A549 (cell line): Measurements from ENCODE around the gene EPB41L1. TPM values are rescaled to one million over a fixed set of nuclear protein-coding genes. Genes with fewer than 3 reads are reported as not detected.

Experiments
- ATAC-seq, 2 experiments: fragments of 200-7000 bp in 1 of 2; fragments of >200 bp in 1 of 2; cut with Nextera tagmentation in 1 of 2; cut with Tn5 transposase in 1 of 2; 3 replicates each; pipeline versions ENCODE4 v1.8.0 to v1.9.1; 2018 to 2020; ENCODE audit warnings: mild to moderate bottlenecking in 1 of 2, moderate library complexity in 1 of 2
- CTCF ChIA-PET: fragments of 300-600 bp; sonication (Branson Sonifier 250); formaldehyde crosslinking; extraction: SDS; loops from one replicate; lab custom pipeline; 2021; ENCODE audit warnings: antibody characterized with exemption, inconsistent platforms; lab: Yijun Ruan, JAX
- POLR2A ChIA-PET: fragments of 350-600 bp; formaldehyde crosslinking; extraction: SDS; loops from one replicate; lab custom pipeline; 2021; ENCODE audit warnings: antibody characterized with exemption, inconsistent platforms; lab: Yijun Ruan, JAX
- DNase-seq, 2 experiments: peaks; one replicate each; pipeline versions ENCODE4 v3.0.0 to v3.0.0-alpha.2; 2011 to 2016; ENCODE audit warnings: low read depth in 1 of 2, low spot score in 1 of 2
- FAIRE-seq: peaks from 2 replicates; lab custom pipeline; 2011; peaks lifted over from hg19 to GRCh38; lab: Jason Lieb, UNC
- H3K27ac ChIP-seq, 2 experiments: fragments of >200 bp; sonication (Bioruptor Twin); formaldehyde crosslinking; 3 replicates each; pipeline ENCODE4 v1.5.1; 2016 to 2017
- H3K4me1 ChIP-seq: fragments of >200 bp; sonication (Bioruptor Twin); formaldehyde crosslinking; 3 replicates; pipeline ENCODE4 v1.6.1; 2016
- H3K4me2 ChIP-seq: fragments of >200 bp; sonication (Bioruptor Twin); formaldehyde crosslinking; 3 replicates; pipeline ENCODE4 v1.6.1; 2016
- H3K4me3 ChIP-seq: fragments of >200 bp; sonication (Bioruptor Twin); formaldehyde crosslinking; 3 replicates; pipeline ENCODE4 v1.5.1; 2016
- H3K9me3 ChIP-seq: fragments of >200 bp; sonication (Bioruptor Twin); formaldehyde crosslinking; 3 replicates; pipeline ENCODE4 v1.6.1; 2016
- BHLHE40 ChIP-seq: IDR thresholded peaks from 2 replicates; pipeline ENCODE4 v1.6.1; 2012; ENCODE audit warnings: low read depth, low read length, inconsistent platforms
- CEBPB ChIP-seq, 2 experiments: fragments of >200 bp in 1 of 2; sonication (Bioruptor Twin) in 1 of 2; formaldehyde crosslinking in 1 of 2; IDR thresholded peaks; 2 replicates each; pipeline ENCODE4 v1.6.1; 2012 to 2016
- CHD2 ChIP-seq: fragments of 150-350 bp; IDR thresholded peaks from 2 replicates; pipeline ENCODE4 v1.6.1; 2014; ENCODE audit warnings: low read length; ENCODE audit not compliant: partially characterized antibody
- CHD4 ChIP-seq: fragments of 200-600 bp; sonication (generic); IDR thresholded peaks from 2 replicates; pipeline ENCODE4 v1.6.1; 2016; ENCODE audit warnings: antibody characterized with exemption, mild to moderate bottlenecking, borderline replicate concordance
- EHMT2 ChIP-seq: fragments of 200-600 bp; sonication (generic); IDR thresholded peaks from 2 replicates; pipeline ENCODE4 v1.6.1; 2016; ENCODE audit warnings: antibody characterized with exemption, low read depth, mild to moderate bottlenecking, moderate library complexity
- ESRRA ChIP-seq: fragments of 150-350 bp; IDR thresholded peaks from 2 replicates; pipeline ENCODE4 v1.6.1; 2014; ENCODE audit warnings: mild to moderate bottlenecking, low read length, borderline replicate concordance
- FOSB ChIP-seq: fragments of 250-450 bp; sonication (Bioruptor Pico); IDR thresholded peaks from 2 replicates; pipeline ENCODE4 v1.5.0; 2020; ENCODE audit warnings: mild to moderate bottlenecking, moderate library complexity
- FOXS1 ChIP-seq: fragments of 250-450 bp; sonication (Bioruptor Pico); IDR thresholded peaks from 2 replicates; pipeline ENCODE4 v1.5.0; 2020; ENCODE audit warnings: mild to moderate bottlenecking, moderate library complexity
- HEYL ChIP-seq: fragments of 250-450 bp; sonication (Bioruptor Pico); IDR thresholded peaks from 2 replicates; pipeline ENCODE4 v1.8.0; 2021; ENCODE audit warnings: mild to moderate bottlenecking, moderate library complexity
- HOXB13 ChIP-seq: fragments of 250-450 bp; sonication (Bioruptor Pico); IDR thresholded peaks from 2 replicates; pipeline ENCODE4 v1.5.0; 2020; ENCODE audit warnings: low read depth, mild to moderate bottlenecking, moderate library complexity
- JUN ChIP-seq, 2 experiments: fragments of >200 bp; sonication (Bioruptor Twin); formaldehyde crosslinking; IDR thresholded peaks; 2 replicates in 1 of 2; 3 replicates in 1 of 2; pipeline ENCODE4 v1.6.1; 2016 to 2017
- JUNB ChIP-seq: fragments of >200 bp; sonication (Bioruptor Twin); formaldehyde crosslinking; IDR thresholded peaks from 2 replicates; pipeline ENCODE4 v1.6.1; 2016
- KDM1A ChIP-seq: fragments of 200-600 bp; sonication (generic); IDR thresholded peaks from 2 replicates; pipeline ENCODE4 v1.6.1; 2016; ENCODE audit warnings: low read depth, mild to moderate bottlenecking
- MAFK ChIP-seq: fragments of 450-650 bp; IDR thresholded peaks from 2 replicates; pipeline ENCODE4 v1.6.1; 2014; ENCODE audit not compliant: partially characterized antibody
- NPAS2 ChIP-seq: fragments of 250-450 bp; sonication (Bioruptor Pico); IDR thresholded peaks from 2 replicates; pipeline ENCODE4 v1.8.0; 2022; ENCODE audit warnings: mild to moderate bottlenecking, moderate library complexity, borderline replicate concordance
- PHF8 ChIP-seq: fragments of 200-600 bp; sonication (generic); IDR thresholded peaks from 2 replicates; pipeline ENCODE4 v1.6.1; 2016; ENCODE audit warnings: low read depth, mild to moderate bottlenecking, antibody characterized with exemption, moderate library complexity, borderline replicate concordance
- POLR2A ChIP-seq: IDR thresholded peaks from 2 replicates; pipeline ENCODE4 v1.6.1; 2012; ENCODE audit warnings: mild to moderate bottlenecking, low read length
- RARB ChIP-seq: fragments of 250-450 bp; sonication (Bioruptor Pico); IDR thresholded peaks from 2 replicates; pipeline ENCODE4 v1.8.0; 2021; ENCODE audit warnings: mild to moderate bottlenecking, moderate library complexity
- RCOR1 ChIP-seq: fragments of 150-350 bp; IDR thresholded peaks from 2 replicates; pipeline ENCODE4 v1.6.1; 2014; ENCODE audit warnings: antibody characterized with exemption, low read length, low read depth
- RNF2 ChIP-seq: fragments of 200-600 bp; sonication (generic); IDR thresholded peaks from 2 replicates; pipeline ENCODE4 v1.6.1; 2016; ENCODE audit warnings: low read depth, mild to moderate bottlenecking, antibody characterized with exemption, moderate library complexity, borderline replicate concordance
- SREBF2 ChIP-seq: fragments of 450-650 bp; IDR thresholded peaks from 2 replicates; pipeline ENCODE4 v1.6.1; 2014; ENCODE audit warnings: mild to moderate bottlenecking, moderate library complexity
- TP53 ChIP-seq: fragments of 250-450 bp; sonication (Bioruptor Pico); IDR thresholded peaks from 2 replicates; pipeline ENCODE4 v1.5.0; 2021; ENCODE audit warnings: mild to moderate bottlenecking, moderate library complexity
- ZFP36 ChIP-seq: fragments of 450-650 bp; IDR thresholded peaks from 2 replicates; pipeline ENCODE4 v1.6.1; 2014; ENCODE audit warnings: borderline replicate concordance; ENCODE audit not compliant: partially characterized antibody
- ZNF302 ChIP-seq: fragments of 250-450 bp; sonication (Bioruptor Pico); IDR thresholded peaks from 2 replicates; pipeline ENCODE4 v1.9.0; 2021; ENCODE audit warnings: inconsistent platforms, mild to moderate bottlenecking, moderate library complexity
- WGBS: methylation state at CpG from one replicate; pipeline ENCODE4 v1.1.6; 2017; ENCODE audit errors: missing lambda C conversion rate; 5-methylcytosine and 5-hydroxymethylcytosine counted together
- polyA plus RNA-seq, 4 experiments: library from polyadenylated mRNA; depleted of rRNA in 3 of 4; stranded (reverse); fragments of >200 nt; fragmentation: RNase III in 1 of 4; extraction: RNeasy Plus Mini Kit Qiagen cat#74134 plus additional on column Dnase treatment in 1 of 4; gene quantifications; 2 replicates in 3 of 4; 3 replicates in 1 of 4; pipeline ENCODE4 v1.2.3, GENCODE V29; 2011 to 2017
- TF ChIP-seq, protein P1 (sequence below): fragments of 450-650 bp; IDR thresholded peaks from 2 replicates; pipeline ENCODE4 v1.6.1; 2014; ENCODE audit warnings: antibody characterized with exemption
- TF ChIP-seq, protein P2 (sequence below): IDR thresholded peaks from 2 replicates; pipeline ENCODE4 v1.6.1; 2012
- TF ChIP-seq, protein P3 (sequence below): fragments of 250-450 bp; sonication (Bioruptor Pico); IDR thresholded peaks from 2 replicates; pipeline ENCODE4 v1.5.0; 2021; ENCODE audit warnings: mild to moderate bottlenecking, moderate library complexity, borderline replicate concordance
- TF ChIP-seq, protein P4 (sequence below): fragments of 250-450 bp; sonication (Bioruptor Pico); IDR thresholded peaks from 2 replicates; pipeline ENCODE4 v1.5.0; 2020; ENCODE audit warnings: low read depth, mild to moderate bottlenecking, moderate library complexity
- TF ChIP-seq, protein P5 (sequence below): fragments of 150-350 bp; IDR thresholded peaks from 2 replicates; pipeline ENCODE4 v1.6.1; 2014; ENCODE audit warnings: low read depth, mild to moderate bottlenecking, low read length

Gene EPB41L1
- polyA plus RNA-seq, 2 of the 4 experiments (the other 2 are of a cell fraction): 45.9 to 94.4 TPM

DNA sequence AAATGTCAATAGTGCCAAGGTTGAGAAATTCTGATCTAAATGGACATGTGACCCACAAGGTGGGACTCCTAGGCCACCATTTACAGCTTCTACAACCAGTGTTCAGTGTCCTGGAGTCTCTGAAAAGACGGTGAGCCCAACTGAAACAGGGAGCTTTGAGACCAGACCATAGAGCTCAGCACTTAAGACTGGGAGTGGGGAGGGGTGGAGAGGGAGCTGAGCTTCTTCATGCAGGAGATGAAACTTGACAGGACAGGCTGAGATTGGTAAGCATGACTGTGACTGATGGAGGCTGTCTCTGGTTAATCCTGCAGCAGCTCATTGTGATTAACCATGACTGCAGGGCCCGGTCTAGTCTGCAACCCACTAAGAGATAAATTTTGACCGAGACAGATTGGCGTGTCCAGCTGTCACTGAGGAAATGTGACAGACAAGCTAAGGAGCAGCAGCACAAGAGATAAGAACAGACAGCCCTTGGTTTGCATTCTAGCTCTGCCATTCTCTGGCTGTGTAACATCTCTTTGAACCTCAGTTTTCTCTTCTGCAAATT lies 80.3 kb downstream of the EPB41L1 start:
- H3K9me3 ChIP-seq: no peaks in the 10 kb centered on the region
- CTCF ChIA-PET: interaction anchor here (0.7 to 2.0 kb wide), 5 partner anchors 21 to 629 kb away, joined by 3 to 6 read pairs (median 4); a partner anchor contains a TSS
- 86% methylated on average over 4 of the region's 4 CpGs for WGBS
- no peak for FAIRE-seq
- no peak for DNase-seq
- no peak overlapping the region for H3K4me2 ChIP-seq
- TF ChIP-seq RNF2 (no peak), EHMT2 (no peak), CHD4 (no peak), JUN (IDR thresholded peaks at IDR 0.05) (no peak), CHD2 (no peak), CEBPB (IDR thresholded peaks at IDR 0.05) (no peak), NPAS2 (CRISPR knock-in tag) (no peak), PHF8 (no peak), ZNF302 (no peak), POLR2A (no peak)
- TF ChIP-seq, protein P1, sequence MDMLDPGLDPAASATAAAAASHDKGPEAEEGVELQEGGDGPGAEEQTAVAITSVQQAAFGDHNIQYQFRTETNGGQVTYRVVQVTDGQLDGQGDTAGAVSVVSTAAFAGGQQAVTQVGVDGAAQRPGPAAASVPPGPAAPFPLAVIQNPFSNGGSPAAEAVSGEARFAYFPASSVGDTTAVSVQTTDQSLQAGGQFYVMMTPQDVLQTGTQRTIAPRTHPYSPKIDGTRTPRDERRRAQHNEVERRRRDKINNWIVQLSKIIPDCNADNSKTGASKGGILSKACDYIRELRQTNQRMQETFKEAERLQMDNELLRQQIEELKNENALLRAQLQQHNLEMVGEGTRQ: no peak
- H3K27ac ChIP-seq: no peak overlapping the region
- H3K4me1 ChIP-seq: peaks cover 24% of the 10 kb centered on the region
- ATAC-seq: no peak
- POLR2A ChIA-PET: no interaction called here
- no peak overlapping the region for H3K4me3 ChIP-seq

DNA sequence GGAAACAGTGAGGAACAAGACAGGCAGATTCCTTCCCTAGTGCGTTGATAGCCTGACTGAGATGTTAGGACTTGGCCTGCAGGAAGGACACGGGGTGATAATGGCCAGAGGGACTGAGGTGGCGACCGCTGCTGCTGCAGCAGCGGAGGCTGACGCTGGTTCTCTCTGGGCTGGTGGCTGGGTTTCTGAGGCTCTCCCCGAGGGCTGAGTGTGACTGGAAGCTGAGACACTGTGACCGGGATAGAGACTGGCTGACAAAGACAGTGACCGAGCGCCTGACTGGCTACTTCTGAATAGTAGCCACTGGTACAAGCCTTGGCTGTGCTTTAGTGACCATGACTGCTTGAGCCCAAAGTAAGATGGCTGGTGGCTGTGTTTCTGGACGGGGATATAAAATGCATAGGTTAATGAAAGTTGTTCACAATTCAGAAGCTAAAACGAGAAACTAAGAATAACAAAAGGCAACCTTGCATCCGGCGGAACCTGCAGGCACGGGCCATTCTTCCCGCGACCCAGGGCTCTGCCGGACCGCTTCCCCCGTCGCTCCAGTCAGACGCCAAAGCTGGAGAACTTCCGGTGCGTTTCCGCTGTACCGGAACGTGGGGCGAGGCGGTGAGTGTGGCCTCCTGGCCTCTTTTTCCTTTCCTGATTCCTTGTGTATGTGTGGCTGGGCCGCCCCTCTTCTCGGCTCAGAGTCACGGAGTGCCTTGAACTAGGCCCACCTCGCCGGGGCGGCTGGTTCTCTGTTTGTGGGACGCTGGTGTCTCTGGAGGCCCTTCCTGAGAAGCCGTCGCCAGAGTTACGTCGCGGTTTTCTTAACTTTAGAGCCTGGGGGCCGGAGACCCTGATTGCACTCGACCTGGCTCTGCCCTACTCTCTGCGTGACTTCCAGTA lies 81.6 kb downstream of the EPB41L1 start, which contains the start of gene AAR2:
AAR2 (plus strand) TSS at position 587 of the 894 bp plus-strand sequence. CDS start 3,391 bp downstream, outside the sequence.
- ChIA-PET CTCF (interaction anchor here (0.9 to 2.0 kb wide), 5 partner anchors 22 to 282 kb away, joined by 3 to 6 read pairs (median 4); partner anchors contain the start of gene SCAND1), POLR2A (no interaction called here)
- peak; percentile 96 for ATAC-seq
- Histone ChIP-seq H3K4me1 (peaks cover 24% of the 10 kb centered on the region), H3K27ac (peak within 1 kb of the TSS; percentile 88 to 94), H3K4me3 (peak within 1 kb of the TSS; percentile 96), H3K4me2 (peak within 1 kb of the TSS; percentile 92), H3K9me3 (no peaks in the 10 kb centered on the region)
- no peak for FAIRE-seq
- peak; percentile 59 to 85 for DNase-seq
- WGBS: 14% methylated on average over 44 of the region's 44 CpGs
- TF ChIP-seq ZNF302: no peak
- TF ChIP-seq, protein P2, sequence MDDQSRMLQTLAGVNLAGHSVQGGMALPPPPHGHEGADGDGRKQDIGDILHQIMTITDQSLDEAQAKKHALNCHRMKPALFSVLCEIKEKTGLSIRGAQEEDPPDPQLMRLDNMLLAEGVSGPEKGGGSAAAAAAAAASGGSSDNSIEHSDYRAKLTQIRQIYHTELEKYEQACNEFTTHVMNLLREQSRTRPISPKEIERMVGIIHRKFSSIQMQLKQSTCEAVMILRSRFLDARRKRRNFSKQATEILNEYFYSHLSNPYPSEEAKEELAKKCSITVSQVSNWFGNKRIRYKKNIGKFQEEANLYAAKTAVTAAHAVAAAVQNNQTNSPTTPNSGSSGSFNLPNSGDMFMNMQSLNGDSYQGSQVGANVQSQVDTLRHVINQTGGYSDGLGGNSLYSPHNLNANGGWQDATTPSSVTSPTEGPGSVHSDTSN: no peak
- no peak for TF ChIP-seq KDM1A
- no peak for TF ChIP-seq RCOR1
- no peak for TF ChIP-seq CEBPB (IDR thresholded peaks at IDR 0.05)
- no peak for TF ChIP-seq ESRRA
- TF ChIP-seq HOXB13: no peak
- TF ChIP-seq RNF2: no peak
- TF ChIP-seq, protein P1: no peak
- no peak for TF ChIP-seq HEYL
- TF ChIP-seq, protein P3, sequence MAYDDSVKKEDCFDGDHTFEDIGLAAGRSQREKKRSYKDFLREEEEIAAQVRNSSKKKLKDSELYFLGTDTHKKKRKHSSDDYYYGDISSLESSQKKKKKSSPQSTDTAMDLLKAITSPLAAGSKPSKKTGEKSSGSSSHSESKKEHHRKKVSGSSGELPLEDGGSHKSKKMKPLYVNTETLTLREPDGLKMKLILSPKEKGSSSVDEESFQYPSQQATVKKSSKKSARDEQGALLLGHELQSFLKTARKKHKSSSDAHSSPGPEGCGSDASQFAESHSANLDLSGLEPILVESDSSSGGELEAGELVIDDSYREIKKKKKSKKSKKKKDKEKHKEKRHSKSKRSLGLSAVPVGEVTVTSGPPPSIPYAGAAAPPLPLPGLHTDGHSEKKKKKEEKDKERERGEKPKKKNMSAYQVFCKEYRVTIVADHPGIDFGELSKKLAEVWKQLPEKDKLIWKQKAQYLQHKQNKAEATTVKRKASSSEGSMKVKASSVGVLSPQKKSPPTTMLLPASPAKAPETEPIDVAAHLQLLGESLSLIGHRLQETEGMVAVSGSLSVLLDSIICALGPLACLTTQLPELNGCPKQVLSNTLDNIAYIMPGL (CRISPR knock-in tag): no peak
- TF ChIP-seq FOSB (CRISPR knock-in tag): no peak
- TF ChIP-seq ZFP36: no peak
- TF ChIP-seq RARB (CRISPR knock-in tag): no peak
- TF ChIP-seq, protein P4, sequence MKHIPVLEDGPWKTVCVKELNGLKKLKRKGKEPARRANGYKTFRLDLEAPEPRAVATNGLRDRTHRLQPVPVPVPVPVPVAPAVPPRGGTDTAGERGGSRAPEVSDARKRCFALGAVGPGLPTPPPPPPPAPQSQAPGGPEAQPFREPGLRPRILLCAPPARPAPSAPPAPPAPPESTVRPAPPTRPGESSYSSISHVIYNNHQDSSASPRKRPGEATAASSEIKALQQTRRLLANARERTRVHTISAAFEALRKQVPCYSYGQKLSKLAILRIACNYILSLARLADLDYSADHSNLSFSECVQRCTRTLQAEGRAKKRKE (CRISPR knock-in tag): no peak
- no peak for TF ChIP-seq CHD2
- TF ChIP-seq MAFK: no peak
- no peak for TF ChIP-seq FOXS1 (CRISPR knock-in tag)
- TF ChIP-seq, protein P5, sequence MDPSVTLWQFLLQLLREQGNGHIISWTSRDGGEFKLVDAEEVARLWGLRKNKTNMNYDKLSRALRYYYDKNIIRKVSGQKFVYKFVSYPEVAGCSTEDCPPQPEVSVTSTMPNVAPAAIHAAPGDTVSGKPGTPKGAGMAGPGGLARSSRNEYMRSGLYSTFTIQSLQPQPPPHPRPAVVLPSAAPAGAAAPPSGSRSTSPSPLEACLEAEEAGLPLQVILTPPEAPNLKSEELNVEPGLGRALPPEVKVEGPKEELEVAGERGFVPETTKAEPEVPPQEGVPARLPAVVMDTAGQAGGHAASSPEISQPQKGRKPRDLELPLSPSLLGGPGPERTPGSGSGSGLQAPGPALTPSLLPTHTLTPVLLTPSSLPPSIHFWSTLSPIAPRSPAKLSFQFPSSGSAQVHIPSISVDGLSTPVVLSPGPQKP: no peak
- TF ChIP-seq BHLHE40: no peak
- TF ChIP-seq JUNB: no peak
- TF ChIP-seq TP53: no peak
- TF ChIP-seq SREBF2: no peak
- no peak for TF ChIP-seq CHD4
